LNCaP clone FGC (cell line): ENCODE measurements around the gene ZBTB11.

ENCODE experiments used
- DNase-seq: peaks from one replicate; pipeline ENCODE4 v3.0.0-alpha.2; 2011; ENCODE audit warnings: low read depth
- H3K4me3 ChIP-seq: 2 replicates; pipeline ENCODE4 v1.5.1; 2011; ENCODE audit warnings: mild to moderate bottlenecking, low read depth, low read length, control low read depth
- TF ChIP-seq, protein P1 (sequence below): IDR thresholded peaks from 2 replicates; pipeline ENCODE4 v1.5.1; 2012; ENCODE audit warnings: mild to moderate bottlenecking; ENCODE audit not compliant: control insufficient read depth, insufficient read depth; ENCODE audit errors: extremely low read depth

ZBTB11 gene

DNA sequence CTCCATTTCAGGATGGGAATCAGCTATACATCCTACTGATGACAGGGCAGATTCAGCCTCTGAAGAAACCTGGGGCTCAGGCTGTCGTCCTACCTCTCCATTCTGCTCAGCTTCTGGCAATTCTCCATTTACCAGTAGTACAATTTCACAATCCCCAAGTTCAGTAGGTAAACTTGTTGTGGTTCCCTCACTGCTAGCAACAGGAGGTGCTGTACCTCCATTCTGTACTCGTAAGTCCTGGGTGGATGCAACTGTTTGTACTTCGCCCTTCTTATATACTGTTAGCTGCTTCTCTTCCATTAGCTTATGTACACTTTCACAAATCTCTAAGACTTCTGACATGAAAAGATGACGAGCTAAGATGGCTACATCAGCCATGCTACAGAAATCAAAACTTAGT lies 11.6 kb downstream of the ZBTB11 start:
- no peak for DNase-seq
- H3K4me3 ChIP-seq: no peak overlapping the region
- TF ChIP-seq, protein P1, sequence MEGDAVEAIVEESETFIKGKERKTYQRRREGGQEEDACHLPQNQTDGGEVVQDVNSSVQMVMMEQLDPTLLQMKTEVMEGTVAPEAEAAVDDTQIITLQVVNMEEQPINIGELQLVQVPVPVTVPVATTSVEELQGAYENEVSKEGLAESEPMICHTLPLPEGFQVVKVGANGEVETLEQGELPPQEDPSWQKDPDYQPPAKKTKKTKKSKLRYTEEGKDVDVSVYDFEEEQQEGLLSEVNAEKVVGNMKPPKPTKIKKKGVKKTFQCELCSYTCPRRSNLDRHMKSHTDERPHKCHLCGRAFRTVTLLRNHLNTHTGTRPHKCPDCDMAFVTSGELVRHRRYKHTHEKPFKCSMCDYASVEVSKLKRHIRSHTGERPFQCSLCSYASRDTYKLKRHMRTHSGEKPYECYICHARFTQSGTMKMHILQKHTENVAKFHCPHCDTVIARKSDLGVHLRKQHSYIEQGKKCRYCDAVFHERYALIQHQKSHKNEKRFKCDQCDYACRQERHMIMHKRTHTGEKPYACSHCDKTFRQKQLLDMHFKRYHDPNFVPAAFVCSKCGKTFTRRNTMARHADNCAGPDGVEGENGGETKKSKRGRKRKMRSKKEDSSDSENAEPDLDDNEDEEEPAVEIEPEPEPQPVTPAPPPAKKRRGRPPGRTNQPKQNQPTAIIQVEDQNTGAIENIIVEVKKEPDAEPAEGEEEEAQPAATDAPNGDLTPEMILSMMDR: no peak

DNA sequence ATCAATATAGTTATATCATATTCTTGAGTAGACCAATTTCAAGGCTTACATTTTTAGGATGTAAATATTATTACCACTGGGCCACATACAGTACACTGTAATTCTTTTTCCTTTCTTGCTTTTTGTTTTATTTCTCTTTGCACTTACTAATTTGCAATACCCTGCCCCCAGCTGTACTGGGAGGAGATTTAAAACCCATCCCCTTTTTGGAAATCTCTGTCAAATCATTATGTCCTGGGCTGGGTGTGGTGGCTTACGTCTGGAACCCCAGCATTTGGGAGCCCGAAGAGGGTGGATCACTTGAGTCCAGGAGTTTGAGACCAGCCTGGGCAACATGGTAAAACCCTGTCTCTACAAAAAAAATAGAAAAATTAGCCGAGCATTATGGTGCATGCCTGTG lies 16.2 kb downstream of the ZBTB11 start:
- TF ChIP-seq, protein P1: no peak
- no peak overlapping the region for H3K4me3 ChIP-seq
- no peak for DNase-seq

DNA sequence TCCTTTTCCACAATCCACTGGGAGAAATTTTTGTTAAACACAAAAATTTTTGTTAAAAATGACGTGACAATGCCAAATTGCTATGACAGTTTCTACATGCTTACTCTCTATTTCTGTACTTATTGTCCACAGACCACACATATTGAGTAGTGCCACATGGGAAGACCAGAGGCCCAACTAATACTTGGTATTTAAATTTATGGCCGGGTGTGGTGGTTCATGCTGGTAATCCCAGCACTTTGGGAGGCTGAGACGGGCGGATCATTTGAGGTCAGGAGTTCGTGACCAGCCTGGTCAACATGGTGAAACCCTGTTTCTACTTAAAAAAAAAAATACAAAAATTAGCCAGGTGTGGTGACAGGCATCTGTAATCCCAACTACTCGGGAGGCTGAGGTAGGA lies 20.3 kb downstream of the ZBTB11 start:
- TF ChIP-seq, protein P1: no peak
- no peak for DNase-seq
- H3K4me3 ChIP-seq: no peak overlapping the region

DNA sequence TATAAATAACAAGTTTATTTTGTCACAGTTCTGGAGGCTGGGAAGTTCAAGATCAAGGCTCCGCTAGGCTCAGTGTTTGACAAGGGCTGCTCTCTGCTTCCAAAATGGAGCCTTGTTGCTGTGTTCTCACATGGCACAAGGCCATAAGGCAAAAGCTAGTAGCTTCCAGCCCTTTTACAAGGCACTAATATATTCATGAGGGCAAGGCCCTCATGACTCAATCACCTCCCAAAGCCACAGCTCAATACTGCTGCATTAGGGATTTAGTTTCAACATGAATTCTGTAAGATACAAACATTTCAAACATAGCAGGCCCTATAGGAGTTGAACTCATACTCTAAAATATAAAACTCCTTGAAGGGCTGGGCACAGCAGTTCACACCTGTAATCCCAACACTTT lies 30.2 kb downstream of the ZBTB11 start:
- H3K4me3 ChIP-seq: no peak overlapping the region
- DNase-seq: no peak
- TF ChIP-seq, protein P1: no peak

DNA sequence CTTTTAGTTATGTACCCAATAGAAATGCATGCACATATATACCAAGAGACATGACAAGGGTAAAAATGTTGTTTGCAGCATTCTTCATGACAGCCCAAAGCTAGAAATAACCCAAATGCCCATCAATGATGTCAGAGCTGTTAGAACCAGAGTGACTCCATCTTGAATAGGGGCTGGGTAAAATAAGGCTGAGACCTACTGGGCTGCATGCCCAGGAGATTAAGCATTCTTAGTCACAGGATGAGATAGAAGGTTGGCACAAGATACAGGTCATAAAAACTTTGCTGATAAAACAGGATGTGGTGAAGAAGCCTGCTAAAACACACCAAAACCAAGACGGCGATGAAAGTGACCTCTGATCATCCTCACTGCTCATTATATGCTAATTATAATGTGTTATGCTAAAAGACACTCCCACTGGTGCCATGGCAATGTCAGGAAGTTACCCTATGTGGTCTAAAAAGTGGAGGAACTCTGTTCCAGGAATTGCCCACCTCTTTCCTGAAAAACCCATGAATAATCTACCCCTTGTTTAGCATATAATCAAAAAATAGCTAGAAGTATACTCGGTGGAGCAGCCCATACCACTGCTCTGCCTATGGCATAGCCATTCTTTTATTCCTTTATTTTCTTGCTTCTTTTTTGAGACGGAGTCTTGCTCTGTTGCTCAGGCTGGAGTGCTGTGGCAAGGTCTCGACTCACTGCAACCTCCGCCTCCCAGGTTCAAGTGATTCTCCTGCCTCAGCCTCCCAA lies 32.9 kb downstream of the ZBTB11 start:
- DNase-seq: no peak
- TF ChIP-seq, protein P1: no peak
- no peak overlapping the region for H3K4me3 ChIP-seq

DNA sequence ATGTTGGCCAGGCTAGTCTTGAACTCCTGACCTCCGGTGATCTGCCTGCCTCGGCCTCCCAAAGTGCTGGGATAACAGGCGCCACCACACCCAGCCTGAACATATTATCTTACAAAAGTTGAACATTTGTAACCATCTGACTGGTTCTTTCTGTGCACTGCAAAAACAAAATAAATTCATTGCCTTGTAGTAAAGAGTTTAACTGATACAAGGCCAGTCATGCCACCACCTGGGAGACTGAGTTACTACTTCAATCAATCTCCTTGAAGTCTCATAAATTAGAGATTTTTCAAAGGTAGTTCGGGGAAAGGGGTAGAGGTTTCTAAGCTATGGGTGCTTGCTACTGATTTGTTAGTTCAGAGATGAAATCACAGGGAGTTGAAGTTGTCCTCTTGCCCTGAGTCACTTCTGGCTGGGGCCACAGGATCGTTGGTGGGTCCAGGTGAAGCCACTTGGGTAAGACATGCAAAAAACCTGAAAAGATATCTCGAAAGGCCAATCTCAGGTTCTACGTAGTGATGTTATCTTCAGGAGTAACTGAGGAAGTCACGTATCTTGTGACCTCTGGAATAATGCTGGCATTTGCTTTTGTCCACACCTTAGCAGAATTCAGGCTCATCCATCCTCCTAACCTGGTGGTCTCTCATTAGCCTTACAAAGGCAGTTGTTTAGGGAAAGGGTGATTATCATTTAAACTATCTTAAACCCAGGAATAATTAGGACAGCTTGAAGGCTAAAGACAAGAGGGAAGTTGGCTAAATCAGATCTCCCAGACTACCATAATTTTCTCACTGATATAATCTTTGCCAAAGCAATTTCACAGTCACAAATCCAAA lies 33.7 kb downstream of the ZBTB11 start:
- DNase-seq: no peak
- no peak overlapping the region for H3K4me3 ChIP-seq
- TF ChIP-seq, protein P1: no peak
